HG03439 (cell line): ENCODE data around the gene ZNF536.

Experiments used
- ATAC-seq: cut with Tn5 transposase; IDR thresholded peaks from one replicate; pipeline ENCODE4 v1.9.1; 2021; ENCODE audit warnings: mild to moderate bottlenecking, moderate library complexity; ENCODE audit not compliant: unreplicated experiment

The ZNF536 gene

DNA sequence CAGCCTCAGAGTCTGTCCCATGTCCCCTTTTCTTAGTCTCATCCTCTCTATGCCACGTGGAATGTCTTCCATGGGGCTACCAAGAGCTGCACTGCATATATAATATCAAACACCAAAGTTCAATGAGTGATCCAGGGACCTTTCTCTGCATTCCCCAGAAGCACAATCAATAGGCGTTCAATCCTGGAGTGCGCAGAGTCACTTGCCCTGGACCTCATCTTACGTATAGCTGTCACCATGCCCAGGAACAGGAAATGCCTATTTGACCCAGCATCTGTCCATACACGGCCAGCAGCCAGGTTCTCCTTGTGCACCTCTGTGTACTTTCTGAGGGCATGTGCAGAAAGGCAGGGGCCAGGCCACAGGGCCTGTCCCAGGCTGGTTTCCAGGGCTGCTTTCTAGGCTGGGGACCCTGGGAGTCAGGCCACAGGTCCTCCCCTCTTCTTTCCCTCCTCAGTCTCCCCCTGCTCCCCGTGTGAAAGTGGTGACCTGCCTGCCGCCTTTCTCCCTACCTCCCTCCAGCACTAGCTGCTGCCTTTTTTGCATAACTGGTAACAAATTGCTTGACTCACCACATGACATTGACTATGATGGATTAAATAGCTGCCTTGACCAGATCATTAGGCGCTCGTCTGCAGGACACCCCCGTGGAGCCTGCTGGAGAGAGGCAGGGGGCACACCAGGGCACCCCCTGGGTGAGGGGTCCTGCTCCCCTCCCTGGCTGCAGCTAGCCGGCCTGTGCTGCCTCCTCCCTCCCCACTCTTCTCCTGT is 222.0 kb downstream of the ZNF536 start:
- ATAC-seq: no peak

DNA sequence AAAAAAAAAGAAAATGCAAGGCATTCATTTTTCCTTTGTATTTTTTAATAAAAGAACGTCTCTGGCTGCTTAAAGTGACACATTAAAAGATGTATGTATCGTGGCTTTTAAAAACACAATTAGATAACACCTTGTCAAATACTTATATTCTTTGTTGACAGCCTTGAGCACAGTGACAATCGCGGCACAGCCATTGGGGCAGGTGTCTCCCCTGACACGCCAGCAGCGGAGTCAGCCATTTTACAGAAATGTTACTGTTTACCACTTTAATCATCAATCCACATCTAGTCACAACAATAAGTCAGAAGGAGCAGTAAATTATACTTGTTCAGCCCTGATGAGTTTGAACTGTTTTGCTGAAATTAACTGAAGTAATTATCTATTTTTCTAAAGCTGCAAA is 224.1 kb downstream of the ZNF536 start:
- ATAC-seq: no peak

DNA sequence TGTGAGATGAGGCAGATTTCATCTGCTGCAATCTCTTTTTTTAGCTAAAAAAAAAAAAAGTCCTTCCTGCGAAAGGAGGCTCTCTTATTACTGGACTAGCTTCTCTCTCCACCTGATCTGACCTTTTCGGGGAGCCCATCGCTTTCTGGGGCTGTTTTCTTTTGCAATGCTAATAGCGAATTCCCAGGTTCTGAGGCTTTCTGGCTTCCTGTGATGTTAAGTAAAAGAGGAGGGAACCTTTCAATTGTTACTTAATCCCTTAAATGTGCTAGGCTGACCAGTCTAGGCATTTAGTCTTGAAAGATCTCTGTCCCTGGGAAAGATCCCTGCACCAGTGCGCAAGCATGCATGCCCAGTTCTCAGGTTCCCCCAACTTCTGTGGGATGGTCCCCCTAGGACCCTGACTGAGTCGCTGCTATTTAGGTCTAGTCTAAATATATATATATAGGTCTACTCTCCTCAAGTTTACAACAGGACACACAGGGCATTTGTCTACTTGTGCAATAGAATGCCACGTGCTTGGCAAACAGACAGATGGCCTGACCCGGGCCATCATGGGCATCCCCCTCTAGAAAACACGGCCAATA is 224.7 kb downstream of the ZNF536 start:
- no peak for ATAC-seq

DNA sequence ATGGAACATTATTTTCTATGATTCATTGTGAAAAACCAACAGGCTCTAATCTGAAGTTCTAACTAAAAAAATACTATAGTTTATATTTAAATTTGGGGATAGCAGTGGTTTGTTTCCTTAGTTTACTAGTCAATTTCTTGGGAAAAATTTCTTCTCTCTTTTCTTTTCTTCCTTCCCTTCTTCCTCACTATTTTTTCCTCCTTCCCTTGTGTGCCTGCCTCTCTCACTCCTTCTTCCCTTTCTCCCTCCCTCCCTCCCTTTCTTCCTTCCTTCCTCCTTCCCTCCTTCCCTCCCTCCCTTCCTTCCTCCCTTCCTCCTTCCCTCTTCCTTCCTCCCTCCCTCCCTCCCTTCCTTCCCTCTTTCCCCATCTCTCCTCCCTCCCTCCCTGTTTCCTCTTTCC is 226.5 kb downstream of the ZNF536 start:
- ATAC-seq: no peak

GRCh38 chr19:30602661-30603350 is 230.6 kb downstream of the ZNF536 start:
- ATAC-seq: no peak

DNA sequence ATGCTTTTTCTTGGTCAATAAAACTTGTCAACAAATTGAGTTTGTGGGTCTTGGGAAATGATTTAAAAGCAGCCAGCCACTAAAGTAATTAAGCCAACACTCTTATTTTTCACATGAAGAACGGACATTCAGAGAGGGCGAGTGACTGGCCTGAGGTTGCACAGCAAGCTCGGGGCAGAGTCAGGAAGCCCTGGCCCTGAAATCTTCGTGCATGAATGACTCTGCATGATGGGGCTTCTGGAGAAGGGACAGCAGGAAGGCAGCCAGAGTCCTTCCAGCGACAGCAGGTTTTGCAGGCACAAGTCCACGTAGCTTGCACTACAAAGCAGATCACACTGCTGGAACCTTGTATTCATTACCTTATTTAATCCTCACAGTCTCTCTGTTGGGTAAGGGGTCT is 232.5 kb downstream of the ZNF536 start:
- ATAC-seq: no peak

GRCh38 chr19:30605333-30605732 is 233.1 kb downstream of the ZNF536 start:
- ATAC-seq: no peak

DNA sequence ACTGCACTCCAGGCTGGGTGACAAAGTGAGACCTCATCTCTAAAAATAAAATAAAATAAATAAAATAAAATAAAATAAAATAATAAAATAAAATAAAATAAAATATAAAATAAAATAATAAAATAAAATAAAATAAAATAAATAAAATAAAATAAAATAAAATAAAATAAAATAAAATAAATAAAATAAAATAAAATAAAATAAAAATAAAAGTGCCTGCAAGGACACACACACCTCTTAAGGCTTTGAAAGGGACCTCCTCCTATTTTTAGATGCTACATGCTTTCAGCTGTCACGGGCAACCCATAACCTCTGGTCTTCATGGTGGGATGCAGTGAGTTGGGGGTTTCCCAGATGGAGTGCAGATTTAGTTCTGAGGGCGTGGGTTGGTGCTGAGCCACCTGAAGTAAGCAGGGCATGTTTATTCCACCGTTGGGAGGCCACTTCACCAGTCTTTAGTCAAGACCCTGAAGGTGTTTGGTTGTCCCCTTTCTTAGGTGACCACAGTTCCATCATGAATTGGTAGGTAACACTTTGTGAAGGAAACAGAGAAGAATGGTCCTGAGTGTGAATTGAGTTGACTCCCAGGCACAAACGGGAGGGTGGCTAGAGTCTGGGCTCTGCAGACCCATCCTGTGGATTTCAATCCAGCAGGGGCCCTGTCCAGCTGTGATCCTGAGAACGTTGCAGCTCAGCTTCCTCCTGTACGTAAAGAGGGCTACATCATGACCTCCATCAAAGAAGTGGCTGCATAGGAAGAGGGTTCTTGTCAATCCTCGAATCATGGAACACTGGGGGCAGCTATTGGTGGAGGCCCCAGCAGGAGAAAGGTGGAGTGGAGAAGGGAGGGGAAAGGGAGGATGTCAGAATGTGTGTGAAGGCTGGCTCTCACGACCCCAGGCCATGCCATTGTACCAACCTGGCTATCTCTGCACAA is 234.2 kb downstream of the ZNF536 start:
- no peak for ATAC-seq
